Prostate gland (tissue), 2 donors: Measurements from ENCODE around the gene OR7D4.

Experiments used
- POLR2A ChIP-seq: fragments of 450-650 bp; IDR thresholded peaks from one replicate; pipeline ENCODE4 v1.6.1; 2016; ENCODE audit warnings: antibody characterized with exemption, mild to moderate bottlenecking
- POLR2AphosphoS5 ChIP-seq: sonication (generic); formaldehyde crosslinking; IDR thresholded peaks from one replicate; pipeline ENCODE4 v1.6.1; 2017; ENCODE audit warnings: antibody characterized with exemption
- TF ChIP-seq, protein P1 (sequence below), 4 experiments: fragments of 200-600 bp in 2 of 4; fragments of 450-650 bp in 2 of 4; sonication (generic) in 2 of 4; IDR thresholded peaks; 1 replicate in 3 of 4; 2 replicates in 1 of 4; pipeline ENCODE4 v1.5.1; 2016 to 2019; ENCODE audit warnings: antibody characterized with exemption in 4 of 4, mild to moderate bottlenecking in 2 of 4, moderate library complexity in 2 of 4

DNA sequence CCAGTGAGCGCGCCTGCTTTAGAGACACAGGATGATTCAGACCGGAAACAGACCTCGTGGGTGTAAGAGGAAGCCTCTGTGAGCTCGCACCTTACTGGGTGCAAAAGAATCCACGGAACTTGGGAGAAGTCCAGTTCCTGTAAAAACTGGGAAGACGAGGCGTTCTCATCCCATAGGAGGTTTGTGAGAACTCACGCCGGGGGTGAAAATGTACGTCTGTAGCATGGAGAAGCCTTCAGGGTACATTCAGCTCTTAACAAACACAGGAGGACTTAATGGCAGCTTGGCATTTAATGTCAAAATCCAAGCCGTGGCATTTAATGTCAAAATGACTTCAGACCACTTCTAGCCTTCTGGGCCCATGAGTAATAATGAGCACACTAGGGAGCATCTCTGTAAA lies 58.0 kb downstream of the OR7D4 start:
- TF ChIP-seq, protein P1, sequence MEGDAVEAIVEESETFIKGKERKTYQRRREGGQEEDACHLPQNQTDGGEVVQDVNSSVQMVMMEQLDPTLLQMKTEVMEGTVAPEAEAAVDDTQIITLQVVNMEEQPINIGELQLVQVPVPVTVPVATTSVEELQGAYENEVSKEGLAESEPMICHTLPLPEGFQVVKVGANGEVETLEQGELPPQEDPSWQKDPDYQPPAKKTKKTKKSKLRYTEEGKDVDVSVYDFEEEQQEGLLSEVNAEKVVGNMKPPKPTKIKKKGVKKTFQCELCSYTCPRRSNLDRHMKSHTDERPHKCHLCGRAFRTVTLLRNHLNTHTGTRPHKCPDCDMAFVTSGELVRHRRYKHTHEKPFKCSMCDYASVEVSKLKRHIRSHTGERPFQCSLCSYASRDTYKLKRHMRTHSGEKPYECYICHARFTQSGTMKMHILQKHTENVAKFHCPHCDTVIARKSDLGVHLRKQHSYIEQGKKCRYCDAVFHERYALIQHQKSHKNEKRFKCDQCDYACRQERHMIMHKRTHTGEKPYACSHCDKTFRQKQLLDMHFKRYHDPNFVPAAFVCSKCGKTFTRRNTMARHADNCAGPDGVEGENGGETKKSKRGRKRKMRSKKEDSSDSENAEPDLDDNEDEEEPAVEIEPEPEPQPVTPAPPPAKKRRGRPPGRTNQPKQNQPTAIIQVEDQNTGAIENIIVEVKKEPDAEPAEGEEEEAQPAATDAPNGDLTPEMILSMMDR (IDR thresholded peaks at IDR 0.05), result no peak
- TF ChIP-seq POLR2AphosphoS5 (no peak), POLR2A (no peak)
